Effector CD4-positive, alpha-beta T cell (primary cell): ENCODE data around the gene FAM76B.
"Not testable (repeated sequence)": the region's sequence is repeated elsewhere in the genome, so short reads cannot be mapped to it uniquely, and the experiment has no call there.

ENCODE experiments used
- DNase-seq: peaks from one replicate; pipeline ENCODE4 v3.0.0-alpha.2; 2020
- total RNA-seq: gene quantifications from one replicate; lab custom pipeline; 2026; lab: John Stamatoyannopoulos, UW

The FAM76B gene
- total RNA-seq, result 79.2 reads per million, percentile 78 among the genes with 10 or more reads in this experiment

- peak; percentile 96 for DNase-seq
Measured at GRCh38 chr11:95789506-95790122, at the start of gene FAM76B. Gene FAM76B, minus strand, starts transcription at chr11:95789782. Its CDS starts 304 bp downstream, at chr11:95789478.

GRCh38 chr11:95835768-95836488, 46.3 kb upstream of the FAM76B start:
- DNase-seq, result peak; percentile 47

- no peak for DNase-seq
Measured at GRCh38 chr11:95835351-95835750, 45.8 kb upstream of the FAM76B start.

- no peak for DNase-seq
Measured at GRCh38 chr11:95833378-95833777, 43.8 kb upstream of the FAM76B start.

- DNase-seq, result no peak
Measured at GRCh38 chr11:95832763-95833162, 43.2 kb upstream of the FAM76B start.

- no peak for DNase-seq
Measured at GRCh38 chr11:95831198-95831883, 41.8 kb upstream of the FAM76B start.

- DNase-seq, result no peak
Measured at GRCh38 chr11:95829580-95830259, 40.1 kb upstream of the FAM76B start.

GRCh38 chr11:95827696-95828095, 38.1 kb upstream of the FAM76B start:
- DNase-seq, result no peak

GRCh38 chr11:95821640-95822039, 32.1 kb upstream of the FAM76B start:
- DNase-seq, result no peak

GRCh38 chr11:95816037-95816436, 26.5 kb upstream of the FAM76B start:
- no peak for DNase-seq

- DNase-seq, result not testable (repeated sequence)
Measured at GRCh38 chr11:95811052-95811451, 21.5 kb upstream of the FAM76B start.

- DNase-seq, result not testable (repeated sequence)
Measured at GRCh38 chr11:95806464-95806863, 16.9 kb upstream of the FAM76B start.

- no peak for DNase-seq
Measured at GRCh38 chr11:95805869-95806268, 16.3 kb upstream of the FAM76B start.

- DNase-seq, result no peak
Measured at GRCh38 chr11:95803973-95804372, 14.4 kb upstream of the FAM76B start.

- DNase-seq, result no peak
Measured at GRCh38 chr11:95802806-95803205, 13.2 kb upstream of the FAM76B start.

GRCh38 chr11:95800438-95800837, 10.9 kb upstream of the FAM76B start:
- DNase-seq, result no peak

GRCh38 chr11:95799546-95799945, 10.0 kb upstream of the FAM76B start:
- no peak for DNase-seq

- no peak for DNase-seq
Measured at GRCh38 chr11:95796501-95796900, 6.9 kb upstream of the FAM76B start.

- no peak for DNase-seq
Measured at GRCh38 chr11:95795627-95796295, 6.2 kb upstream of the FAM76B start.

- DNase-seq, result no peak
Measured at GRCh38 chr11:95794086-95794485, 4.5 kb upstream of the FAM76B start.

- DNase-seq, result no peak
Measured at GRCh38 chr11:95793116-95793515, 3.5 kb upstream of the FAM76B start.

- DNase-seq, result no peak
Measured at GRCh38 chr11:95792700-95793099, 3.1 kb upstream of the FAM76B start.

GRCh38 chr11:95792200-95792599, 2.6 kb upstream of the FAM76B start:
- no peak for DNase-seq
